Measurements from ENCODE around the gene ST6GALNAC5. TPM values are rescaled to one million over a fixed set of nuclear protein-coding genes. Genes with fewer than 3 reads are reported as not detected.

Gene ST6GALNAC5
- total RNA-seq, 3 donors from 2014 or later, result 0.38 to 3.8 (median 1.3) TPM

- no peak for DNase-seq
- no peaks in the 10 kb centered on the region for H3K4me1 ChIP-seq (ENCODE audit: low read depth)
- no peaks in the 10 kb centered on the region for H3K9me3 ChIP-seq
- no peak for TF ChIP-seq CTCF (IDR thresholded peaks at IDR 0.05)
- intact Hi-C loops (cut with DNase I, micrococcal nuclease), result no loop called here
- no peak overlapping the region for H3K4me3 ChIP-seq
- ATAC-seq, result no peak
- no peaks in the 10 kb centered on the region for H3K36me3 ChIP-seq (ENCODE audit: low read depth)
Observed at GRCh38 chr1:77103486-77103885, 236.2 kb downstream of the ST6GALNAC5 start.

- H3K9me3 ChIP-seq, result no peaks in the 10 kb centered on the region
- H3K4me1 ChIP-seq (ENCODE audit: low read depth), result no peaks in the 10 kb centered on the region
- intact Hi-C loops (cut with DNase I, micrococcal nuclease), result no loop called here
- H3K36me3 ChIP-seq (ENCODE audit: low read depth), result no peaks in the 10 kb centered on the region
- ATAC-seq, result no peak
- H3K4me3 ChIP-seq, result no peak overlapping the region
- TF ChIP-seq CTCF (IDR thresholded peaks at IDR 0.05), result no peak
- DNase-seq, result no peak
Observed at GRCh38 chr1:77104672-77105071, 237.4 kb downstream of the ST6GALNAC5 start.

Small RNA genes lying within 50 kb of the gene (microRNA-seq; reads per million reads assigned to microRNA genes)
- gene MIR7156, result not detected

Data from mucosa of descending colon (tissue), 3 donors.